Fibroblast of pulmonary artery (primary cell): ENCODE data around the gene COL25A1.
"Not testable (repeated sequence)": the region's sequence is repeated elsewhere in the genome, so short reads cannot be mapped to it uniquely, and the experiment has no call there.

ENCODE experiments used
- DNase-seq: peaks from one replicate; pipeline ENCODE4 v3.0.0-alpha.2; 2010; ENCODE audit warnings: low read depth
- H3K4me3 ChIP-seq: replicated peaks from 2 replicates; pipeline ENCODE4 v1.5.1; 2011; ENCODE audit warnings: low read depth, mild to moderate bottlenecking, control low read depth, low read length, moderate library complexity
- TF ChIP-seq, protein P1 (sequence below): IDR thresholded peaks from 2 replicates; pipeline ENCODE4 v1.5.1; 2011; ENCODE audit warnings: mild to moderate bottlenecking, control low read depth, low read length, inconsistent platforms; ENCODE audit errors: missing control alignments

Gene COL25A1

GRCh38 chr4:109079731-109080130 lies 222.7 kb downstream of the COL25A1 start:
- peak; percentile 48 for DNase-seq
- TF ChIP-seq, protein P1, sequence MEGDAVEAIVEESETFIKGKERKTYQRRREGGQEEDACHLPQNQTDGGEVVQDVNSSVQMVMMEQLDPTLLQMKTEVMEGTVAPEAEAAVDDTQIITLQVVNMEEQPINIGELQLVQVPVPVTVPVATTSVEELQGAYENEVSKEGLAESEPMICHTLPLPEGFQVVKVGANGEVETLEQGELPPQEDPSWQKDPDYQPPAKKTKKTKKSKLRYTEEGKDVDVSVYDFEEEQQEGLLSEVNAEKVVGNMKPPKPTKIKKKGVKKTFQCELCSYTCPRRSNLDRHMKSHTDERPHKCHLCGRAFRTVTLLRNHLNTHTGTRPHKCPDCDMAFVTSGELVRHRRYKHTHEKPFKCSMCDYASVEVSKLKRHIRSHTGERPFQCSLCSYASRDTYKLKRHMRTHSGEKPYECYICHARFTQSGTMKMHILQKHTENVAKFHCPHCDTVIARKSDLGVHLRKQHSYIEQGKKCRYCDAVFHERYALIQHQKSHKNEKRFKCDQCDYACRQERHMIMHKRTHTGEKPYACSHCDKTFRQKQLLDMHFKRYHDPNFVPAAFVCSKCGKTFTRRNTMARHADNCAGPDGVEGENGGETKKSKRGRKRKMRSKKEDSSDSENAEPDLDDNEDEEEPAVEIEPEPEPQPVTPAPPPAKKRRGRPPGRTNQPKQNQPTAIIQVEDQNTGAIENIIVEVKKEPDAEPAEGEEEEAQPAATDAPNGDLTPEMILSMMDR = no peak
- H3K4me3 ChIP-seq = no peak overlapping the region

DNA sequence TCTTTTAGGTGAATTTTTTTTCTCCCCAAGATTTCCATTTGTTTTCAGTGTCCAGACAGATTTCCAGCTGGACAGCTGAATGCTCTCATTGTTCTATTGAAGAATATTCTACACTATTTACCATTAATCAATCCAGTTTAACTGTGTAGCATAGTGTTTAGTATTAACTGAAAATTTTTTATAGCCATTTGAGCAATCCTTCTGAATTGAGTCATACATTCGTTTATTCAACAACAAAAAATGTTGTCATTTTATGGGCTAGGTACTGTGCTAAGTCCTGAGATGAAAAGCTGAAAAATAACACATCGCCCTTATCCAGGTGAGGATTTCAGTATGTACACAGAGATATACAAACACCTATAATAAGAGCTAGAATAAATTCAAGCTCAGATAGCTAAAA lies 223.3 kb downstream of the COL25A1 start:
- peak; percentile 16 for DNase-seq
- no peak overlapping the region for H3K4me3 ChIP-seq
- TF ChIP-seq, protein P1 = no peak

DNA sequence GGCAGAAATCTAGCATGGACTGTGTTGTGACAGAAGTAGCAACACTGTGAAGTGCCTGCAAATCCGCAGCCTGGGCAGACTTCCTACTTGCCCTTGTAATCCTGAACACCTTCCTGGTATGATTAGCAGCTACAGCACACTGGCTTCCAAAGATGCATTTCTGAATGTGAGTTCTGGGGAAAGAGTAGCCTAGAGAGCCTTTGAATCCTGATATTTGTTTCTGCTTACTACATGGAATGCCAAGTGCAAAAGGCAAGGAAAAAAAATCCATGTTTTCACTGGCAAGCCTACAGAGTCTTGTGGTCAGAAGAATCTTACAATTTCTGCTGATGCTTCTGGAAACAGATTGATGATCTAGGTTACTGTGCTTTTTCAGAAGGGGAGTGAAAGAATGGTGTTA lies 223.7 kb downstream of the COL25A1 start:
- H3K4me3 ChIP-seq = no peak overlapping the region
- peak; percentile 69 for DNase-seq
- TF ChIP-seq, protein P1 = no peak

DNA sequence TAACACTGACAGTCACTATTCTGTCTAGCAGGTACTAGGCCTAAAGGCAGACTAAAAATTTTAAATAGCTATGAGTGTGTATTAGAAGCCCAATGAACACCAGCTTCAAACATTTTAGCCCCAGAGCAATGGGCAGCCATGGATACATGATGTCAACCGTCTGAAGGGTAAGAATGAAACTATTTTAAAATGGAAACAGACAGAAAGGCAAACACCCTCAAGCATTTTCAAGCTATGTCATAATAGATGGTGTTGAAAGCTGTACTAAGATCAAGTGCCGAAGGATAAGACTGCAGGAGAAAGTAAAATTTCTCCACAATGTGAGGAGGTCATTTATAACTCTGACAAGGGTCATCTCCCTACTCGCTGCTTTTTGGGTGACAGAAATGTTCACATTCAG lies 225.0 kb downstream of the COL25A1 start:
- TF ChIP-seq, protein P1 = no peak
- H3K4me3 ChIP-seq = no peak overlapping the region
- DNase-seq = no peak

- not testable (repeated sequence) for DNase-seq, H3K4me3 ChIP-seq
Measured at GRCh38 chr4:109076709-109077108, 225.7 kb downstream of the COL25A1 start.

DNA sequence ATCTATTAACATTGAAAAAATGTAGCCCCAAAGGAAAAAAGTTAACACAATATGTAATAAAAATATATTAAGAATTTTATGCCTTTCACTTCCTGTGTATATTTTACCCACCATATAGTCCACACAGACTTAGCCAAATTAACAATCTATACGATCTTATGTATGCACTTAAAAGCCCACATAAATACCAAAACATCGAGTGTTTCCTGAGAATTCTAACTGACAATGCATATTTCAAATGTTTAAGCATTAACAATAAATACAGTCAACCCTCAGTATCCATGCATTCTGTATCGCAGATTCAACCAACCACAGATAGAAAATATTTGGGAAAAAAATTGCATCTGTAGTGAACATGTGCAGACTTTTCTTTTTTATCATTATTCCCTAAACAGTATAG lies 226.8 kb downstream of the COL25A1 start:
- TF ChIP-seq, protein P1 = no peak
- no peak overlapping the region for H3K4me3 ChIP-seq
- no peak for DNase-seq

DNA sequence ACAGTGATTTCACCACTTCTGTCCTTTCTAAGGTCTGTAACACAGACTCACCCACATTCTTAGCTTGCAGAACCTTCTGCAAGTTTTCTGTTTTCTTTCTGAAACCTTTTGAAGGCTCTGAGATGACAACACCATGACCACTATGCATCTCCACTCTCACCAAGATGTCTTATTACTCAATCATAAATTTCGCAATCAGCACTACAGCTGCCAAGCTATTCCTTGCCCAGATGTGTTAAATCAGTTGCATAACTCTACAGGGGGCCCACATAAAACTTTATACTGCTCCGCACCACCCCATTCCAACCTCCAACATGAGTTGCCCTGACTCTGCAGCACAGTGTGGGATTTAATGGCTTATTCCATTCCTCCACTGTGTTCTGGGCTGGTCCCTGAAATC lies 229.9 kb downstream of the COL25A1 start:
- H3K4me3 ChIP-seq = no peak overlapping the region
- TF ChIP-seq, protein P1 = no peak
- peak; percentile 87 for DNase-seq

DNA sequence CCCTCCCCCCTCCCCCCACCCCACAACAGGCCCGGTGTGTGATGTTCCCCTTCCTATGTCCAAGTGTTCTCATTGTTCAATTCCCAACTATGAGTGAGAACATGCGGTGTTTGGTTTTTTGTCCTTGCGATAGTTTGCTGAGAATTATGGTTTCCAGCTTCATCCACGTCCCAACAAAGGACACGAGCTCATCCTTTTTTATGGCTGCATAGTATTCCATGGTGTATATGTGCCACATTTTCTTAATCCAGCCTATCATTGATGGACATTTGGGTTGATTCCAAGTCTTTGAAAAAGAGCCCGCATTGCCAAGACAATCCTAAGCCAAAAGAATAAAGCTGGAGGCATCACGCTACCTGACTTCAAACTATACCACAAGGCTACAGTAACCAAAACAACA lies 231.8 kb downstream of the COL25A1 start:
- not testable (repeated sequence) for DNase-seq, H3K4me3 ChIP-seq
